ENCODE results near the gene IQSEC1. TPM values are rescaled to one million over a fixed set of nuclear protein-coding genes. Genes with fewer than 3 reads are reported as not detected.
A peak's percentile ranks its signal among the peaks of the same experiment; 100 is the strongest.

The IQSEC1 gene
- total and polyA plus RNA-seq, 10 of the 15 experiments (the other 5 are each of a cell fraction or from before 2014, with no cell fraction given), result 0.92 to 55.2 (median 8.5) TPM

DNA sequence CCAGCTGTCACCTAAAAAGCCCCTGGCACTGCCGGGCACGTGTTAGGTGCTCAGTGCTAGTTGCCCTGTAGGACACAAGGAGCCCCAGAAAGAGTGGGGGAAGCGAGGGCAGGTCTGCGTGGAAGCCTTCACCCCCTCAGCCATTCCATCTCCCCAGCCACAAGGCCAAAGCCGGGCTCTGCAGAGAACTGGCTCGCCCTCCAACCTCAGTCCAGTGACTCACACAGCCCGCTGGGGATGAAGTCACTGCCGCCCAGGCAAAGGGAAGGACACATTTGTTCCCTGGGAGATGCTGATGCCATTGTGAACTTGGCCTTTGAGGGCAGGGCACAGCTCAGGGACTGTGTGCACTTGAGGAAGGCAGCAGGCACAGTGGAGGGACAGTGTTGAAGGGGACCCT is 48.1 kb downstream of the IQSEC1 start:
- no peak overlapping the region for H3K4me2 ChIP-seq (ENCODE audit: control insufficient read depth, insufficient read depth)
- no peak for TF ChIP-seq TCF7 (IDR thresholded peaks at IDR 0.05; ENCODE audit: borderline replicate concordance)
- TF ChIP-seq BHLHE40 (IDR thresholded peaks at IDR 0.05; ENCODE audit: borderline replicate concordance in 1 of 2, low read depth in 2 of 2, low read length in 1 of 2), result peak in 1 of 2 experiments; percentile 49; a peak in 1 of 4 replicates
- H3K4me1 ChIP-seq (ENCODE audit: control insufficient read depth, insufficient read depth, low read length), result peaks cover 14% of the 10 kb centered on the region
- no peaks in the 10 kb centered on the region for H3K27me3 ChIP-seq (replicated peaks in 1 of 2; ENCODE audit: control insufficient read depth in 2 of 2, insufficient read depth in 2 of 2, low read length in 1 of 2)
- H3K9ac ChIP-seq (ENCODE audit: control insufficient read depth, insufficient read depth, low read length), result no peak overlapping the region
- SMC1A ChIA-PET (ENCODE audit: uncharacterized antibody, unreplicated experiment), result interaction anchor here (0.6 kb wide), 1 partner anchor 44 kb away, joined by 3 read pairs; no protein-coding TSS in a partner anchor
- H3K27ac ChIP-seq (ENCODE audit: control insufficient read depth, insufficient read depth), result no peak overlapping the region
- H3K79me2 ChIP-seq (ENCODE audit: control insufficient read depth, insufficient read depth, low read length), result peaks cover 28% of the 10 kb centered on the region
- H3K36me3 ChIP-seq (ENCODE audit: control insufficient read depth in 2 of 2, insufficient read depth in 2 of 2, low read length in 1 of 2), result no peaks in the 10 kb centered on the region
- BruUV-seq (replicated peaks), result no TSS peak
- no peaks in the 10 kb centered on the region for H3K9me3 ChIP-seq (replicated peaks; ENCODE audit: control insufficient read depth, insufficient read depth, low read length)
- H2AFZ ChIP-seq (ENCODE audit: control insufficient read depth, low read depth, low read length), result no peak overlapping the region
- in situ Hi-C loops (cut with MboI) (no loop called here), intact Hi-C loops (cut with micrococcal nuclease; ENCODE audit: unreplicated experiment) (no loop called here)
- RAD21 ChIA-PET (ENCODE audit: unreplicated experiment), result no interaction called here
- no peak for ATAC-seq
- DNase-seq (ENCODE audit: low read depth, low spot score), result no peak
- 65% methylated on average over 8 of the region's 8 CpGs for WGBS (ENCODE audit: insufficient coverage, insufficient replicate concordance, low lambda C conversion rate, missing lambda C conversion rate)
- CTCF ChIA-PET, result interaction anchor here (1.0 kb wide), 1 partner anchor 14 kb away, joined by 3 read pairs; no protein-coding TSS in a partner anchor
- no peaks in the 10 kb centered on the region for H4K20me1 ChIP-seq (ENCODE audit: control insufficient read depth, insufficient read depth)
- POLR2A ChIA-PET, result no interaction called here
- no peak overlapping the region for H3K4me3 ChIP-seq
- FAIRE-seq, result no peak

DNA sequence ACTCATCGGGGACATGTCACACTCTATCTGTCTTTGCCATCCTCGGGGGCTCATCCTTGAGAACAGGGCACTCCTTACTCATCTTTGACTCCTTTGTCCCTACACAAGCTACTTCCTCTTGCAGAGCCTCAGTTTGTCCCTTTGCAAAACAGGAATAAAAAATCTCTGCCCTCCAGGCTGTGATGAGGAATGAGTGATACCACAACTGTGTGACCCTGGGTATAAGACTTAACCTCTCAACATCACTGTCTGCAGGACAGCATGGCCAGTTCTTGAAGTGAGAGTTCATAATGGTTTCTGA is 48.5 kb downstream of the IQSEC1 start:
- ChIA-PET CTCF (interaction anchor here (1.0 kb wide), 1 partner anchor 15 kb away, joined by 3 read pairs; no protein-coding TSS in a partner anchor), RAD21 (ENCODE audit: unreplicated experiment) (no interaction called here), POLR2A (interaction anchor here (5.7 kb wide), 1 partner anchor 23 kb away, joined by 58 read pairs; no protein-coding TSS in a partner anchor), SMC1A (ENCODE audit: uncharacterized antibody, unreplicated experiment) (interaction anchor here (4.6 kb wide), 1 partner anchor 15 kb away, joined by 34 read pairs; no protein-coding TSS in a partner anchor)
- H3K36me3 ChIP-seq (ENCODE audit: control insufficient read depth in 2 of 2, insufficient read depth in 2 of 2, low read length in 1 of 2), result no peaks in the 10 kb centered on the region
- ATAC-seq, result no peak
- peaks cover 31% of the 10 kb centered on the region for H3K79me2 ChIP-seq (ENCODE audit: control insufficient read depth, insufficient read depth, low read length)
- in situ Hi-C loops (cut with MboI), result no loop called here
- H3K4me3 ChIP-seq, result no peak overlapping the region
- intact Hi-C loops (cut with micrococcal nuclease; ENCODE audit: unreplicated experiment), result no loop called here
- H3K27me3 ChIP-seq (replicated peaks in 1 of 2; ENCODE audit: control insufficient read depth in 2 of 2, insufficient read depth in 2 of 2, low read length in 1 of 2), result no peaks in the 10 kb centered on the region
- H2AFZ ChIP-seq (ENCODE audit: control insufficient read depth, low read depth, low read length), result no peak overlapping the region
- 76% methylated on average over 2 of the region's 2 CpGs for WGBS (ENCODE audit: insufficient coverage, insufficient replicate concordance, low lambda C conversion rate, missing lambda C conversion rate)
- H4K20me1 ChIP-seq (ENCODE audit: control insufficient read depth, insufficient read depth), result no peaks in the 10 kb centered on the region
- no peak for DNase-seq (ENCODE audit: low read depth, low spot score)
- BruUV-seq (replicated peaks), result no TSS peak
- H3K9me3 ChIP-seq (replicated peaks; ENCODE audit: control insufficient read depth, insufficient read depth, low read length), result no peaks in the 10 kb centered on the region
- peaks cover 15% of the 10 kb centered on the region for H3K4me1 ChIP-seq (ENCODE audit: control insufficient read depth, insufficient read depth, low read length)
- no peak for FAIRE-seq
- no peak overlapping the region for H3K9ac ChIP-seq (ENCODE audit: control insufficient read depth, insufficient read depth, low read length)
- no peak overlapping the region for H3K27ac ChIP-seq (ENCODE audit: control insufficient read depth, insufficient read depth)
- no peak overlapping the region for H3K4me2 ChIP-seq (ENCODE audit: control insufficient read depth, insufficient read depth)
- TF ChIP-seq IRF4 (IDR thresholded peaks at IDR 0.05; ENCODE audit: low read depth, low read length) (no peak), ZNF24 (IDR thresholded peaks at IDR 0.05) (no peak), RBBP5 (conservative IDR thresholded peaks at IDR 0.05) (no peak), NFYA (IDR thresholded peaks at IDR 0.05; ENCODE audit: borderline replicate concordance, low read depth, low read length) (no peak), CHD1 (IDR thresholded peaks at IDR 0.05; ENCODE audit: low read depth, low read length) (no peak), HCFC1 (IDR thresholded peaks at IDR 0.05; ENCODE audit: low read length) (no peak), NR2F1 (conservative IDR thresholded peaks at IDR 0.05) (no peak), TAF1 (IDR thresholded peaks at IDR 0.05; ENCODE audit: borderline replicate concordance, low read depth, low read length) (no peak), HDAC6 (IDR thresholded peaks at IDR 0.05; ENCODE audit: unreplicated experiment) (no peak), EGR1 (IDR thresholded peaks at IDR 0.05; ENCODE audit: borderline replicate concordance in 1 of 2, low read depth in 2 of 2, low read length in 2 of 2) (no peak), SMARCA5 (IDR thresholded peaks at IDR 0.05) (no peak), MTA3 (IDR thresholded peaks at IDR 0.05; ENCODE audit: borderline replicate concordance, low read length) (no peak)
- TF ChIP-seq, protein P1, sequence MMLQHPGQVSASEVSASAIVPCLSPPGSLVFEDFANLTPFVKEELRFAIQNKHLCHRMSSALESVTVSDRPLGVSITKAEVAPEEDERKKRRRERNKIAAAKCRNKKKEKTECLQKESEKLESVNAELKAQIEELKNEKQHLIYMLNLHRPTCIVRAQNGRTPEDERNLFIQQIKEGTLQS (IDR thresholded peaks at IDR 0.05; ENCODE audit: borderline replicate concordance, extremely low read depth, low read depth, low read length), result no peak
- TF ChIP-seq, protein P2, sequence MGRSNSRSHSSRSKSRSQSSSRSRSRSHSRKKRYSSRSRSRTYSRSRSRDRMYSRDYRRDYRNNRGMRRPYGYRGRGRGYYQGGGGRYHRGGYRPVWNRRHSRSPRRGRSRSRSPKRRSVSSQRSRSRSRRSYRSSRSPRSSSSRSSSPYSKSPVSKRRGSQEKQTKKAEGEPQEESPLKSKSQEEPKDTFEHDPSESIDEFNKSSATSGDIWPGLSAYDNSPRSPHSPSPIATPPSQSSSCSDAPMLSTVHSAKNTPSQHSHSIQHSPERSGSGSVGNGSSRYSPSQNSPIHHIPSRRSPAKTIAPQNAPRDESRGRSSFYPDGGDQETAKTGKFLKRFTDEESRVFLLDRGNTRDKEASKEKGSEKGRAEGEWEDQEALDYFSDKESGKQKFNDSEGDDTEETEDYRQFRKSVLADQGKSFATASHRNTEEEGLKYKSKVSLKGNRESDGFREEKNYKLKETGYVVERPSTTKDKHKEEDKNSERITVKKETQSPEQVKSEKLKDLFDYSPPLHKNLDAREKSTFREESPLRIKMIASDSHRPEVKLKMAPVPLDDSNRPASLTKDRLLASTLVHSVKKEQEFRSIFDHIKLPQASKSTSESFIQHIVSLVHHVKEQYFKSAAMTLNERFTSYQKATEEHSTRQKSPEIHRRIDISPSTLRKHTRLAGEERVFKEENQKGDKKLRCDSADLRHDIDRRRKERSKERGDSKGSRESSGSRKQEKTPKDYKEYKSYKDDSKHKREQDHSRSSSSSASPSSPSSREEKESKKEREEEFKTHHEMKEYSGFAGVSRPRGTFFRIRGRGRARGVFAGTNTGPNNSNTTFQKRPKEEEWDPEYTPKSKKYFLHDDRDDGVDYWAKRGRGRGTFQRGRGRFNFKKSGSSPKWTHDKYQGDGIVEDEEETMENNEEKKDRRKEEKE (IDR thresholded peaks at IDR 0.05), result no peak
- TF ChIP-seq, protein P3, sequence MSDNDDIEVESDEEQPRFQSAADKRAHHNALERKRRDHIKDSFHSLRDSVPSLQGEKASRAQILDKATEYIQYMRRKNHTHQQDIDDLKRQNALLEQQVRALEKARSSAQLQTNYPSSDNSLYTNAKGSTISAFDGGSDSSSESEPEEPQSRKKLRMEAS (IDR thresholded peaks at IDR 0.05; ENCODE audit: low read depth, low read length), result no peak

Measured in GM12878 (cell line).